ENCODE measurements around the gene INPP5J.

INPP5J gene

DNA sequence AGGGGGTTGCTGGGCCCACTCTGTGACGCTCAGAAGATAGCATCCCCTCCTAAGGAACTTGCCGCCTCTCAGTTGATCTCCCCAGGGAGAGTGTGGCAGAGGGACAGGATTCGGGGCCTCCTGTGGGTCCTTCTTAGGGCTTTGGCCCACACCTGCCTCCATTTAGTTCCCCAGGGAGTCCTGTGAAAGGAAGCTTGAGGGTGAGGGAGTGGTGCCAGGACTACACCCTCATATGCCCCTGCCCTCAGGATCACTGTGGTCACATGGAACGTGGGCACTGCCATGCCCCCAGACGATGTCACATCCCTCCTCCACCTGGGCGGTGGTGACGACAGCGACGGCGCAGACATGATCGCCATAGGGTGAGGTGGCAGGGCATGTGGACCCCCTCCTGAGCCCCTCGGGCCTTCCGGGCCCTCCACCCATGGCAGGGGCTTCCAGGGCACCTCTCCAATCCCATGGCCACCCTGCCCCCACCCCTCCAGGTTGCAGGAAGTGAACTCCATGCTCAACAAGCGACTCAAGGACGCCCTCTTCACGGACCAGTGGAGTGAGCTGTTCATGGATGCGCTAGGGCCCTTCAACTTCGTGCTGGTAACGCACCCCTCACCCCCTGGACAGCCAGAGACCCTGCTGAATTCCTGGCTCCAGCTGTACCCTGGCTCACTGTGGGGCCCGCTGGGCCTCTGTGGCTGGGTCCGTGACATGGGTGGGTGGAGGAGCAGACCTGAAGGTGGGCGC lies 3.5 kb downstream of the INPP5J start:
- DNase-seq (ENCODE audit: low read depth): no peak

DNA sequence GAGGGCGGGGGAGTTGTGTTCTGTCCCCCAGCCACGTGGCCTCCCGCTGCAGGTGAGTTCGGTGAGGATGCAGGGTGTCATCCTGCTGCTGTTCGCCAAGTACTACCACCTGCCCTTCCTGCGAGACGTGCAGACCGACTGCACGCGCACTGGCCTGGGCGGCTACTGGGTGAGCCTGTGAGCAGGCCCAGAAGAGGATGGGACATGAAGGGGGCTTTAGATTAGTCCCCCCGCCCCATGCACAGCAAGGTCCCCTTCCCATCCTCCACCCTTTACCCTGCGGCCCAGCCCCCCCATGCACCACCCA lies 4.1 kb downstream of the INPP5J start:
- DNase-seq (ENCODE audit: low read depth): no peak

DNA sequence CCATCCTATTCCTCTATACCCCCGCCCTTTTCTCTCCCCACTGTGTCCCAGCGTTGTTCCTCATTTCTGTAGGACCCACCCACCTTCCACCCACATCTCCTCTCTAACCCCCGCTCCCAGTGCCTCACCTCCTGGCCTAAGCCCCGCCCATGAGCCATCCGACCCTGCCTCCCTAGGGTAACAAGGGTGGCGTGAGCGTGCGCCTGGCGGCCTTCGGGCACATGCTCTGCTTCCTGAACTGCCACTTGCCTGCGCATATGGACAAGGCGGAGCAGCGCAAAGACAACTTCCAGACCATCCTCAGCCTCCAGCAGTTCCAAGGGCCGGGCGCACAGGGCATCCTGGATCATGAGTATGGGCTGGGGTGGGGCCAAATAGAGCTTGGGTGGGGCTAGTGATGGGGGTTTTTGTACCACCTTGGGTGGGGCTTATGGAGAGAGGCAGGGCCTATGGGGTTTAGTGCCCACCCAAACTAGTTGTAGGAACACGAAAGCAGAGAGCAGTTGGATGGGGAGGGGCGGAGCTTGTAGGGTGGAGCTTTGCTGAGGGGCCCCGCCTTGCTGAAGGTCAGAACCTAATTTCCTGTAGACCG lies 4.5 kb downstream of the INPP5J start:
- no peak for DNase-seq (ENCODE audit: low read depth)

DNA sequence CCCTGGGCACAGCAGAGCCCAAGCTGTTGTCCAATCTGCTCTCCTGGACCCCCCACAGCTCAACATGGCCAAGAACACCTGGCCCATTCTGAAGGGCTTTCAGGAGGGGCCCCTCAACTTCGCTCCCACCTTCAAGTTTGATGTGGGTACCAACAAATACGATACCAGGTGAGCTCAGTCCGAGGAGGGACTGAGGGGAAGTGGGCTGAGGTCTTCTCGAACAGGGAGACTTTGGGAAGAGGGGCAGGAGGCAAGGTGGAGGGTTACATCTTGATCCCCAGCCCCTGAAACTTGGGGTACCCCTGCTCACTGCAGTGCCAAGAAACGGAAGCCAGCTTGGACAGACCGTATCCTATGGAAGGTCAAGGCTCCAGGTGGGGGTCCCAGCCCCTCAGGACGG lies 5.4 kb downstream of the INPP5J start:
- DNase-seq (ENCODE audit: low read depth): no peak

DNA sequence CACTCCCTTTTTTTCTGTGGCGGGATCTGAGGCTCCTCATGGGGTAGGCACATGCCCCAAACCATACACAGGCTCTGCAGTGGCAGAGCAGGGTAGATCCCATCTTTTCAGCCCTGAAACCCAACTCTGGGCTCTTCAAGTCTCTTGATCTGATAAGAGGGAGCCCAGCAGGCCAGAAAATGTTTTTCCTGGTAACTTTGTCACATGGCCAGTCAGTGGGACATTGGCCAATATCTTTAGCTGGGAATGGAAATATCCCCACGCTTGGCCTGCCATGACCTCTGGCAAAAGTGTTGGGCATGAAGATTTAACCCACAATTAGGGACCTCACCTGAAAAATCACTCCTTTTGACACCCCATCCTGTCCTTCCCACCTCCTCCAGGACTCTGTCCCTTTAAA lies 8.1 kb downstream of the INPP5J start:
- DNase-seq (ENCODE audit: low read depth): no peak

DNA sequence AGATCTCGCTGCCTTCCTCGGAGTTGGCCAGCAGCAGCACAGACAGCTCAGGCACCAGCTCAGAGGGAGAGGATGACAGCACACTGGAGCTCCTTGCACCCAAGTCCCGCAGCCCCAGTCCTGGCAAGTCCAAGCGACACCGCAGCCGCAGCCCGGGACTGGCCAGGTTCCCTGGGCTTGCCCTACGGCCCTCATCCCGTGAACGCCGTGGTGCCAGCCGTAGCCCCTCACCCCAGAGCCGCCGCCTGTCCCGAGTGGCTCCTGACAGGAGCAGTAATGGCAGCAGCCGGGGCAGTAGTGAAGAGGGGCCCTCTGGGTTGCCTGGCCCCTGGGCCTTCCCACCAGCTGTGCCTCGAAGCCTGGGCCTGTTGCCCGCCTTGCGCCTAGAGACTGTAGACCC lies 11.1 kb downstream of the INPP5J start:
- no peak for DNase-seq (ENCODE audit: low read depth)

DNA sequence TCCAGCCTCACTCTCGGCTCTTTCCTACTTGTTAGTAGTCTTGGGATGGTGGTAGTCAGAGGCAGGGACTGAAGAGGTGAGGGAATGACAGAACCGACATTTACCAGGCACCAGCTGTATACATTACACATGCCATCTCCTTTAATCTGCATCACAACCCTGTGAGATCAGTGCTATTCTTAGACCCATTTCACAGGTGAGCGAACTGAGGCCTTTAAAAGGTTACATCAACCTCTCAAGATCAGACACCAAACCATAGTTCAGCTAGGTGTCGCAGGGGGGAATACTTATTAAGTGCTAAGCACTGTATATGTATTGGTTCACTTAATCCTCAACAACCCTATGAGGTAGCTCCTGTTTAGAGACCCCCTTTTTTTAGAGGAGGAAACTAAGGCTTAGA lies 11.9 kb downstream of the INPP5J start:
- no peak for DNase-seq (ENCODE audit: low read depth)

DNA sequence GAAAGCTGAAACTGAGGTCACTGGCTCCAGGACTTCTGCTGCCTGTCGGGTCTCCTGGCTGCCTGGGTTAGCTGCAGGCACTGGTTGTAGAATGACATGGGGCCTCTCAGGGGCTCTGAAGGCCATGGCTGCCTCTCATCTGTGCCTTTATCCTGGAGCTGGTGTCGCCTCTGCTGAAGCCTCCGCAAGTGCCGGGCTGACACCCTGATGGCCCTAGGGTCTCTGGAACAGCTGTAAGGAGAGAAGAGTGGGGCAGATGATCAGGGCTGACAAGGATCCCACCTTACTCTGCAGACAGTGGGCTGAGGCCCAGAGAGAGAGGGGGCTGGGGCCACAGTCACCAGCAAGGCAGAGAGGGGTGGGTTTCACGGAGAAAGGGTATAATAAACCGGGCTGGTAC lies 12.9 kb downstream of the INPP5J start:
- no peak for DNase-seq (ENCODE audit: low read depth)

DNA sequence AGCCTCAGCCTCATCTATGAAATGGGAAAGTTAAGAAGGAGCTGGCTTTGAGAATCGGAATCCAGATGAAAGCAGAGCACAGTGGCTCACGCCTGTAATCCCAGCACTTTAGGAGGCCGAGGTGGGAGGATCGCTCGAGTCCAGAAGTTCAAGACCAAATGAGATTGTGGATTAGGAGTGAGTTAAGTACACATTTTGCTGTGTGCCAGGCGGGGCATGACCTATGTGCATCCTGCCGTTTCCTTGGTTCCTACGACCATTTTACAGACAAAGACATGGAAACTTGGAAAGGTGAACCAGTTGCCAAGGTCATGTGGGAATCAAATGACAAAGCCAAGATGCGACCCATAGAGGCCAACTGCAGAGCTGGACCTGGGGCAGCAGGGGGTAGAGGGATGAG lies 13.4 kb downstream of the INPP5J start:
- DNase-seq (ENCODE audit: low read depth): no peak

DNA sequence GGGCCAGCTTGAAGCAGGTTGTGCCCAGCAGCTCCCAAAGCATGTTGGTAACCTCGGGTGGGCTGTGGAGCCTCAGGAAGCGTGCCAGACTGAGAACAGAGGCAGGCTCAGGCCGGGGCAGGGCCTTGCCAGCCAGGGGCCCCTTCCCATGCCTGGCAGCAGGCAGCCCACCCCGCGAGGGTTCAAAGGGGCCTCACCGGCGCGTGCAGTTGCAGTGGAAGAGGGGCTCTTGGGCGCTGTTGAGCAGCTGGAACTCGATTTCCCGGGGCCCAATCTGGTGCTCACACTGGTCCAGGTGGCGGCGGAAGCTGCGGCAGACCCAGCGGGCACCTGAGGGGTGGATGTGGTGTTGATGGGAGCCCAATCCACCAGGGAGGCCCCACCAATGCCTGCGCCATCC lies 13.9 kb downstream of the INPP5J start:
- no peak for DNase-seq (ENCODE audit: low read depth)

DNA sequence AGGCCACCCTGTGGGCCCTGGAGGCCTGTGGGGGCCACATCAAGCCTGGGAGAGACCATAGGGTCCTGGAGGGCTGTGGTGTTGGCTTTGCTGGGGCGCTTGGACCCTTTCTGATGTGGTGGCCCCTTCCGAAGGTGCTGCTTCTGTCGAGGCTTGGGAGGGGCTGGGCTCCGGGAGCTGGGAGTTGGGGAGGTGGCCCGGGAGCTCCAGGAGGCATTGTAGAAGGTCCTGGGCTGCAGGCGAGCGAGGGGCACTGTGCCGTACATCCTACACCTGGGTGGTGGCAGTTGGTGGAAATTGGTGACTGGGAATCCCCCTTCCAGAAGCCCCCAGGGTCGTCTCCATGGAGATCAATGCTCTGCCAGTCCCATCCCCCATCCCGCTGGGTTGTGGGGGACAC lies 15.0 kb downstream of the INPP5J start:
- no peak for DNase-seq (ENCODE audit: low read depth)

DNA sequence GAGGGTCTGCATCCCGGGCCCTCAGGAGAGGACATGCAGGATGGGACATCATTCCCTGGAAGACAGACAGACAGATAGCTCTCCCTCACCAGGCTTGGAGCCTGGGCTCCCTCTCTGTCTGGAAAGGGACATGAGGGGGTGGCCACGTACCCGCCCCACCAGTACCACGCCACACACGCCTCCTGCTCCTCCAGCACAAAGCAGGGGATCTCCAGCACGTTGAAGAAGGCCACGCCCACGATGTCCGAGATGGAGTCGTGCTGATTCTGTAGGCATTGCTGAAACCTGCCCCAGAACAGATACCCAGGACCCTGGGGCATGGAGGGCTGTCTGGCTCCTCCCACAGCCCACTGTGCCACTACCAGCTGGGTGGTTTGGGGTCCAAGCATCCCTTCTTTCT lies 15.4 kb downstream of the INPP5J start:
- DNase-seq (ENCODE audit: low read depth): no peak

DNA sequence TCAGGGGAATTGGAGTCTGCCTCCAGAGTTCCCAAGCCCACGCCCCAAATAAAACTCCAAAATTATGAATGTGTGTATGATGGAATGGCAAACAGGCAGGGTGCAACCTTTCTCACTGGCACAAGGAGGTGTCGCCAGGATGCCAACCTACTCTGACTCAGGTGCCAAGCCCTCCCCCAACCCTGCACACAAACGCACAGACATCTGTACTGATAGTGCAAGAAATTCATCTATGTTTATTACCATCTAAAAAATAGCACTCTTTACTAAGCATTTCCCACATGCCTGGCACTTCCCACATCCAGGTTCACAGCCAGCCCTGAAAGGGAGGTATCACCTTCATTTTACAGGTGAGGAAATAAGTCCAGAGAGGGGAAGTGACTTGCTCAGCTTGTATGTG lies 16.3 kb downstream of the INPP5J start:
- DNase-seq (ENCODE audit: low read depth): no peak

DNA sequence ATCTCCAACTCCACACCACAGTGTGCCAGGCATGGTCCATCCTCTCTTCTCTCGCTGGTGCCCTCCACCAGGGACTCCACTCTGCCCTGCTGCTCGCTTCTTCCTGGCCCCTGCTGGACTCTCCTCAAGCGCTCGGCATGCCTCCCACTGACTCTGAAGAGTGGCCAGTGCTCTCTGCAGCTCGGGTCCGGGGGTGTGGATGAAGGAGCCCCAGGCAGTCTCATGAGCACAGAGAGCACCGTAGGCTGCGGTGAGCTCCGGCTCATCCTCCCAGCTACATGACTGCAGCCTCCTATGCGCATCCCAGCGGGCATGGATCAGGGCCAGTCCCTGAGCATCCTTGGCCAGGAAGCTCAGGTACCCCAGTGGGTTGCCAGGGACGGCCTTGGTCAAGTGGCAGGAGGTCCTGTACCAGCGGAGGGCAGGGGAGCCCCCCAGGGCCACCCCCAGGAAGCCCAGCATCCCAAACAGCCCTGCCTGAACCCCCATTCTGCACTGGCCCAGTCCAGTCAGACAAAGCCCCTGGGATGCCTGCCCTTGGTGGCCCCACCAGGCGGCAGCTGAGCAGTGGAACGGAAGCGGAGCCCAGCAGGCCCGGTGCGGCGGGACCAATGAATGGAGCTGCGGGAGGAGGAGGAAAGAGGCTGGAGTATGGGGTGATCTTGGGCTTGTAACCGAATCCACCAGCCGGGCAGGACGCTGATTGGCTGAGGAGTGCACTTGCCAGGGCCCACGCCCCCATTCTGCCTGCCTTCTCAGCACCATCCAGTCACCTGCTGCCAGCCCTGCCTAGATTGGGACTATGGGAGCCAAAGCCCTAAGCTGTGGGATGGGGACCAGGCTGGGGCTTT lies 17.3 kb downstream of the INPP5J start, which contains the start of gene PLA2G3:
TSS of gene PLA2G3 (minus strand) at position 643 of the 851 bp plus-strand sequence. CDS start at position 489, 154 bp downstream.
- no peak for DNase-seq (ENCODE audit: low read depth)

DNA sequence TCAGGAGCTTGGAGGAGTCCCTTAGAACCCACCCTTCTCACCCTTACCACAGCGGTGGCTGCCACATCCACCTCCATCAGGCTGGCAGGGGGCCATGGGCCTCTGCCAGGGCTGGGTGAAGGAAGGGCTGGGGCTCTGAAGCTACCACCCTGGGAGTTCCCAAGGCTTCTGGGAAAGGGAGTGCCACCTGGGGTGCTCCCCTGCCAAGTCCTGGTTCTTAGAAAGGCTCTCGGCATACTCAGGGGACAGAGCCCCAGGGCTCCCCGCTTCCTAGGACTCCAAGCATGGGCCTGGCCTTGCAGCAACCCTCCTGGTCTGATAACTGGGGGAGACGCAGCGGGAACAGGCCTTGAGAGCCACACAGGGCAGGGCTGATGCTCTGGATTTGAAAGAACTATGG lies 18.0 kb downstream of the INPP5J start:
- no peak for DNase-seq (ENCODE audit: low read depth)

DNA sequence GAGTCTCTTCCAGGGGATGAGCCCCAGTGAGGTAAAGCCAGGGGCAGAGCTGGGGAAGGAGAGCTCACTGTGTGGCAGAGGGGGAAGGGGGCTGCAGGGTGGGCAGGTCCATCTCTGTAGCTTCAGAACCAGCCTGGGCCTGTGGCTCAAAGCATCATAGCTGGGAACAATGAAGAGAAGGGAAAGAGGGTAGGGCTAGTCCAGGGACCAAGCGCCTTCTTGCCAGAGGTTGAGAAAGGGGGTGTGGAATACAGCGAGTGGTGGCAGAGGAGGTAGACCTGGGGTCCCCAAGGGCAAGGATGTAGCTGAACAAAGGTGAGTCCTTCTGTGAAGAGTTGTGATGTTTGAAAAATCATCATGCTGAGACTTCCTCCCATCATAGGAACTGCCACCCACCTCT lies 18.8 kb downstream of the INPP5J start:
- DNase-seq (ENCODE audit: low read depth): no peak

DNA sequence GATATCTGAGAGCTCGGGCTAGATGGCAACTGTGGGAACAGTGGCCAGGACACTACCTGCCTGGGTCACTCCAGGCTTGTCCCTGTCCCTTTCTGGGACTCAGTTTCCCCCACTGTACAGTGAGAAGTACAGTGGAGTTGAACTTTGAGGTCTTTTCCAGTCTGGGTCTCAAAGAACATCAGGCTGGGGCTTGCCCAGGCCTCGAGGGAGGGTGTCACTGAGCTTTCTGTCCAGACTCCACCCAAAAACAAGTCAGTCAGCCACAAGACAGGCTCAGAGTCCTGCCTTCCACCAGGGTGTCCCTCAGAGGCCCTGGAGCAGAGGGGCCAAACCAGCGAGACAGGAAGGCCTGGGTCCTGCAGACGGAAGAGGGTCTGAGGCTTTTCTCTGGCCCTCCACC lies 19.5 kb downstream of the INPP5J start:
- DNase-seq (ENCODE audit: low read depth): no peak

DNA sequence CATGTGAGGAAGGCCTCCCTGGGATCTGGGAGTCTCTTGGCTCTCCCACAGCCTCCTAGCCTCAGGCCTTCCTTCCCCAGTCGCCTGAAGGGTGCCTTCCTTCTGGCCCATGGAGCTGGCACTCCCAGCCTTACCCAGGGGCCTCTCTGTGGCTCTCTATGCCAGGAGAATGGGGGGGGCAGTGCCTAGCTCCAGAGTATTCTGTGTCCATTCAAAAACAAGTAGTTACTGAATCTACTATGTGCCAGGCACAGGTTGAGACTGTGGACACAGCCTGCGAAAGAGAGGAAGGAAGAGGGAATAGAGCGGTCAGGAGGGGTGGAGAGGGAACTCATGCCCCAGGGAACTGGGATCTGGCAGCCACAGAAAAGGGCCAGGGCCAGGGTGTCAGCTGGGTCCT lies 20.3 kb downstream of the INPP5J start:
- DNase-seq (ENCODE audit: low read depth): no peak

DNA sequence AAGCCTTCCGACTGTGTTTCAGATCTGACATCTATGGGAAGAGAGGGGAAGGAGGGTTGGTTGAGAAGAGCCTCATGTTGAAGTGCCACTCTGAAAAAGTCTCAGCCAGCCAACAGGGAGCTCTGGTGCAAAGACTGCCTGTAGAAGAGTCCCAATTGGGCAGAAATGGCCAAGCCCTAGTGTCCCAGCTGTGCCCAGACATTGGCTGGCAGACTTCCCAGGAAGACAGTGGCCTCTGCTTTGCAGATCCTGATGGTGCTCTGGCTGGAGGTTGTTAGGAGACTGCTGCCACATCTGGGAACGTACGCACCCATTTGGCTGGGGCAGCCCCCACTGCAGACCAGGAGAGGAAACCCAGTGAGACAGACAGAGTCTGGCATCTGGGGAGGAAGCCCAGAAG lies 20.8 kb downstream of the INPP5J start:
- DNase-seq (ENCODE audit: low read depth): no peak

DNA sequence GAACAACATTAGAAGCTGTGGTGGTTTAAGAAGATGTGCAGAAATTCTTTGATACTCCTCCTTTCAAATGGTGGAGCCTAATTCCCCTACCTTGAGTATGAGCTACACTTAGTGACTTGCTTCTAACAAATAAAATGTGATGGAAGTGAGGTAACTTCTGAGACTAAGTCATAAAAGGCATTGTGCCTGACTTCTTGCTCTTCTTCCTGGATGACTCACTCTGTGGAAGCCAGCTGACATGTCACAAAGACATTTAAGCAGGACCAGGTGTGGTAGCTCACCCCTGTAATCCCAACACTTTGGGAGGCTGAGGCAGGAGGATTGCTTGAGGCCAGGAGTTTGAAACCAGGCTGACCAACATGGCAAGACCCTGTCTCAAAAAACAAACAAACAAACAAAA lies 21.5 kb downstream of the INPP5J start:
- DNase-seq (ENCODE audit: low read depth): no peak

DNA sequence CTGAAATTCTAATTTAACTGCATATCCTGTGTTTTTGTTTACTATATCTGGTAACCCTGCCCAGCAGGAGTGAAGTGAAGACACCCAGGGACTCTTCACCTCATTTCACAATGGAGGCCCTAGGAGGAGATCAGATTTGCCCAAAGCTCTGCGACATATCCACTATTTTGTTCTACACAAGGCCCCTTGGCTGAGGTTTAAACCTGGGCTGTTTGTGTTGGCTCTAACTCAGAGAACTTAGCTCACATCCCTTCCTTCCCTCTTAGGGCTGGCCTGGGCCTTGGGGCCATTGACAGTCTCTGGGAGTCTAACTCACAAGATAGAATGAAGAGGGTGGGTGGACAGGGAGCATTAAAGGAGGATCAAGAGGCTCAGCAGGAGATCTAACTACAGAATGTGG lies 25.7 kb downstream of the INPP5J start:
- DNase-seq (ENCODE audit: low read depth): no peak

DNA sequence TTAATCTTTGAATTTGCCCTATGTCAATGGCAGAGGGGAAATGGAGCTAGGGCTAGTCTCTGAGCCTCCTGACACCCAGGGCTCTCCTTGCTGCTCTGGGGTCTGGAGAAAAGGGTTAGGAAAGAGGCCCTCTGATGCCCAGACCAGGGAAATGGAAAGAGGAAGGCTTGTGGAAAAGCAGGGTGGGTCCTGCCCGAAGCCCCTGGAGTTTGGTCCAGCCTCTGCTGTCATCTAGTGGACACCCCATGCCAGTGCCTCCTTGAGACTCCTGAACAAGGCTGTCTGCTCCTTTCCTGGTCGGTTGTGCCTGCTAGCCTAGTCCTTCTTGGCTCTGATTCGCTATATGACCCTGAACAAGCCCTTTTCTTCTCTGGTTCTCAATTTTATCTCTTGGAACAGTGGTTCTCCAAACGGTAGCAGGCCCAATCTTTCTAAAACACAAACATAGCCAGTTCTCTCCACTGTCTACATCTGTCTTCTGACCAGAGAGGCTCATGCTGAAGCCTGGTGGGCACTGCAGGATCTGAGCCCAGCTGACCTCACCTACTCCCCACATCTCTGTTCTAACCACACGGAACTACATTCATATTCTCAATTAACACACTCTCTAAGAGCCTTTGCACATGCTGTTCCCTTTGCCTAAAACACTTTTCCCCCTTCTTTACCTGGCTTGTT lies 26.3 kb downstream of the INPP5J start:
- DNase-seq (ENCODE audit: low read depth): no peak

DNA sequence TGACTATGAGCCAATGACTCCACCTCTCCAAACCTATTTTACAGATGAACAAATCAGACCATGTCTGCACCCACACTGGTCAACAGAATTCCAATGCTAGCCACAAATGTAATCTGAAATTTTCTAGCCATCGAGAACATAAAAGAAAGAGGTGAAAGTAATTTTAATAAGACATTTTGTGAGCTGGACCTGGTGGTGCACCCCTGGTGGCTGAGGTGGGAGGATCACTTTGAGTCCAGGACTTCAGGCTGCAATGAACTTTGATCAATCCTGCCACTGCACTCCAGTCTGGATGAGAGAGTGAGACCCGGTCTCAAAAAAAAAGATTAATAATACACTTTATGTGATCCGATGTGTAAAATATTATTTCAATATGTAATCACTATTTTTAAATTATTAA lies 27.8 kb downstream of the INPP5J start:
- no peak for DNase-seq (ENCODE audit: low read depth)

Measured in stimulated activated CD8-positive, alpha-beta memory T cell treated with anti-CD3 and anti-CD28 coated beads, Interleukin-15, amount 100 ng/mL, for 1 hour (primary cell).